Measurements from ENCODE around the gene PBRM1.

The PBRM1 gene

DNA sequence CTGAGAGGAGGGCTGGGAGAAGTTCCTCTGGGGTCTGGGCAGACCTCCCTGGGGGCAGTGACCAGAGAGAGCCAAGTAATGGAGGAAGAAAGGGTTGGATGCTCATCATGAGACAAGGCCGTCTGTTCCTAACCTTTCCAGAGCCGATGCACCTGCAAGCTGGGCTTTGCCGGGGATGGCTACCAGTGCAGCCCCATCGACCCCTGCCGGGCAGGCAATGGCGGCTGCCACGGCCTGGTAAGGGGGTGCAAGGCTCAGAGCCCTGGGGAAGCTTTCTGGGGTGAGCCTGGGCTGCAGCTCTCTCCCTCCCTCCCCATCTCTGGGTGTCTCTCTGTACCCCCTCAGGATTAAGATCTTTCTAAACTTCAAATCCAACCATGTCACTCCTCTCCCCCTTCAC lies 174.2 kb downstream of the PBRM1 start:
- DNase-seq (ENCODE audit: low read depth) = no peak

DNA sequence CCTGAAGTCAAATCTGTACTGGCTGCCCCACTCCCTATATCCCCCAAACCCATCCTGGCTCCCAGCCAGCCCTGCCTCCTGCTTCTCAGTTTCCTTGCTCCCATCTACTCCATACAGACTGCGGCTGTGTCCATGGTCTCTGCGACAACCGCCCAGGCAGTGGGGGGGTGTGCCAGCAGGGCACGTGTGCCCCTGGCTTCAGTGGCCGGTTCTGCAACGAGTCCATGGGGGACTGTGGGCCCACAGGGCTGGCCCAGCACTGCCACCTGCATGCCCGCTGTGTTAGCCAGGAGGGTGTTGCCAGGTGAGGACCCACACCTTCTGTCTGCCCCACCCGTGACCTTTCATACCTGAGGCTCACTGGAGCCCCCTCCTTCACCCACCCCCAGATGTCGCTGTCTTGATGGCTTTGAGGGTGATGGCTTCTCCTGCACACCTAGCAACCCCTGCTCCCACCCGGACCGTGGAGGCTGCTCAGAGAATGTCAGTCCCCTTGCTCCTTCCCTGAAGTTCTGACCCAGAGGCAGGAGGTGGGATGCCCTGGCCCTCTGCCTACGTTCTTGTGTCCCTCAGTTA lies 175.9 kb downstream of the PBRM1 start:
- DNase-seq (ENCODE audit: low read depth) = no peak

DNA sequence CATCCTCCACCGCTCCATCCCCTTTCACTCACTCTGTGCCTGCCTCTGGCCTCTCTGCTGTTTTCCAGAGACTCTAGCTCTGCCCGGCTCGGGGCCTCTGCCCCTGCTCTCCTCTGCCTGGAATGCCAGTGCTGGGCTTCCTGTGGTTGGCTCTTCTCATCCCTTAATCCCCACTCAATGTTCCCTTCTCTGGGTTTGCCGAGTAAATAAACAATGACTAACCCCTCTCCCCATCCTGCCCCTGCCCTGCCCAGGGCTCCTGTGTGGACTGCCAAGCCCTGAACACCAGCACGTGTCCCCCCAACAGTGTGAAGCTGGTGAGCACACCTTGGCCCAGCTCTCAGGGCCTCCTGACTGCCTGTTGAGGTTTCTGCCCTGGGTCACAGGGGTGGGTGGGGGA lies 178.4 kb downstream of the PBRM1 start:
- DNase-seq (ENCODE audit: low read depth) = no peak

DNA sequence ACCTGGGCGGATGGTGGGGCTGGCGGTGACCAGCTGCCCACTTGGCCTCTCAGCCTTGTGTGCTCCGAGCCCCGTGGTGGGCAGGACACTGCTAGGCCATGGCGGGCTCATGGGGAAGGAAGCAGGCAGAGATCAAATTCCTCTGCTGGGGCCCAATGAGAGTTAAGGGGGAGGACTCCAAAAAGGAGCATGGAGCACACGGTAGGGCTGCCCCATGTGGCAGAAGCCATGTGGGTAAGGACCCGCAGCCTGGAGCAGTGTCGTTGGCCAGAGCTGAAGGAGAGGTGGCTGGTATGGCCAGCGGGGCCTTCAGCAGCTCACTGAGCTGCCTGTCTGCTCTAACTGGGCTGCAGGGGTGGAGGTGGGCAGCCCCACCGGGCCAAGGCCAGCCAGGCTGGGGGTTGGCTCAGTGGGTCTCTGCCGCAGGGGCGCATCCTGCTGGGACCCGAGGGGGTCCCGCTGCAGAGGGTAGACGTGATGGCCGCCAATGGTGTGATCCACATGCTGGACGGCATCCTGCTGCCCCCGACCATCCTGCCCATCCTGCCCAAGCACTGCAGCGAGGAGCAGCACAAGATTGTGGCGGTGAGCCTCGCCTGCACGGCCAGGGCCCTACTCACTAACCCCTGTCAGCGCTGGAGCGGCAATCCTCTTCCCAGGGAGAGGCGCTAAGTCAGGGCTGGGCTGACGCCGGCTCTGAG lies 179.3 kb downstream of the PBRM1 start:
- DNase-seq (ENCODE audit: low read depth) = no peak

DNA sequence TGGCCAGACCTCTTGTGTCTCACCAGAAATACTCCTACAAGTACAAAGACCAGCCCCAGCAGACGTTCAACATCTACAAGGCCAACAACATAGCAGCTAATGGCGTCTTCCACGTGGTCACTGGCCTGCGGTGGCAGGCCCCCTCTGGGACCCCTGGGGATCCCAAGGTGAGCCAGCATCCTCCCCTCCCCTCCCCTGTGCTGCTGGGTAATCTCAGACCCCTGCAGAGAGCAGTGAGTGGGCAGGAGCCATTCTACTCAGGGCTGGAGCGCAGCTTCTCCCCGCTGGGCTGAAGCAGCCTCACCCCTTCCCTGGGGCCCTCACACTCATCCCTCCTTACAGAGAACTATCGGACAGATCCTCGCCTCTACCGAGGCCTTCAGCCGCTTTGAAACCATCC lies 180.7 kb downstream of the PBRM1 start:
- DNase-seq (ENCODE audit: low read depth) = no peak

DNA sequence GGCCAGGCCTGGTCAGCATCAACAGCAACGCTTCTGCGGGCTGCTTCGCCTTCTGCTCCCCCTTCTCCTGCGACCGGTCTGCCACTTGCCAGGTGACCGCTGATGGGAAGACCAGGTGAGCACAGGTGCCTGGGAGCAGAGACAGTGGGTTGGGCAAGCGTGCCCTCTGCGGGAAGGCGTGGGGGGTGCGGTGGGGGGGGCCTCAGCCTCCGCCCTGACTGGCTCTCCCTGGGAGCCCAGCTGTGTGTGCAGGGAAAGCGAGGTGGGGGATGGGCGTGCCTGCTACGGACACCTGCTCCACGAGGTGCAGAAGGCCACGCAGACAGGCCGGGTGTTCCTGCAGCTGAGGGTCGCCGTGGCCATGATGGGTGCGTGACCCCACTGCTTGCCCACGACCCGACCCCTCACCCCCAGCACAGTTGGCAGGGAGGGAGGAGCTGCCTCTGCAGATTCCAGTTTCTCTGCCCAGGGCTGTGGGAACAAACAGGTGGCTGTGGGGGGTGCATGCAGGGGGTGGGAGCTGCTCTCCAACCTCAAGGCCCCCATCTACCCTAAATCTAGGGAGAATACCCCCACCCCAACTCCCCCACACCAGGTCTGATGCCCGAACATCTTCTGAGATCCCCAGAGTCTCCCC lies 181.8 kb downstream of the PBRM1 start:
- no peak for DNase-seq (ENCODE audit: low read depth)

DNA sequence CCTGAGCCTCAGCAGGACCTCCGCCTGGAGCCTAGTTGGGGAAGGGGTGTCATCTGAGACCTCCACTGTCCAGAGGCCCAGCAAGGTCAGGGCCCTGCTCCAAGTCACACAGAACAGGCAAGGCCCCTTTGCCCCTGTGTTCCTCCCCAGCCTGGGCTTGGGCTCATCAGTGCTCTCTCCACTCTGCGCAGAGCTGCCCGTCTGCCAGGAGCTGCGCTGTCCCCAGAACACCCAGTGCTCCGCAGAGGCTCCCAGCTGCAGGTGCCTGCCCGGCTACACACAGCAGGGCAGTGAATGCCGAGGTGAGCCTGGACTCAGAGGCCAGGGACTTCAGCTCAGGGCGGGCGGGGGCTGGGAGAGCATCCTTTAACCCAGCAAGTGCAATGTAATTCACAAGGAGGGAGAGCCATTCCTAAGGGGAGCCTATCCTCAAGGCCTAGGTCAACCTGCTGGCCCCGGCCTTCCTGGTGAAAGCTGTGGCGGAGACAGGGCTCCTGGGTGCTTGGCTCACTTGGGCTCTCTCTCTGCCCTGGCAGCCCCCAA lies 182.8 kb downstream of the PBRM1 start:
- DNase-seq (ENCODE audit: low read depth) = no peak

DNA sequence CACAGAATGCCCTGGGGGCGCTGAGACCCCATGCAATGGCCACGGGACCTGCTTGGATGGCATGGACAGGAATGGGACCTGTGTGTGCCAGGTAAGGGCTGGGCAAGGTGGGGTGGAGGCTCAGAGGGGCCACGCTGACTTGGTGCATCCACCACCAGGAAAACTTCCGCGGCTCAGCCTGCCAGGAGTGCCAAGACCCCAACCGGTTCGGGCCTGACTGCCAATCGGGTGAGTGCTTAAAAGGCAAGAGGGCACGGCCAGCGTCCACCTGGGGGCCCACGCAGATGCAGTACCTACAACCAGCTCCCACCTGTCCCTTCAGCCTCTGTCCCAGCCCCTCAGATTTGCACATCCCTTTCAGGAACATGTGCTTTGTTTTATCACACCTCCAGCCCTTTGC lies 183.7 kb downstream of the PBRM1 start:
- DNase-seq (ENCODE audit: low read depth) = no peak

DNA sequence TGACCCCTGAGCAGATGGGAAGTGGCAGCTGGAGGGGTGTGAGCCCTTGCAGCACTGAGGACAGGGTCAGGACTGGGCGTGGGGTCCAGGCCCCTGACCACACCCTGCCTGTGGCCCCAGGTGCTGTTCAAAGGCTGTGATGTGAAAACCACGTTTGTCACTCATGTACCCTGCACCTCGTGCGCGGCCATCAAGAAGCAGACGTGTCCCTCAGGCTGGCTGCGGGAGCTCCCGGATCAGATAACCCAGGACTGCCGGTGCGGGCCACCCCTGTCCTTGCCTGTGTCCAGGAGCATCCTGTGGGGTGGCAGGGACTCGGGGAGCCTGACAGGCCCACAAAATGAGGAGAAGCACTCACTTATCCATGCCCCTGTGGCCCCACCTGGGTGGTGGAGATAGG lies 184.7 kb downstream of the PBRM1 start:
- no peak for DNase-seq (ENCODE audit: low read depth)

DNA sequence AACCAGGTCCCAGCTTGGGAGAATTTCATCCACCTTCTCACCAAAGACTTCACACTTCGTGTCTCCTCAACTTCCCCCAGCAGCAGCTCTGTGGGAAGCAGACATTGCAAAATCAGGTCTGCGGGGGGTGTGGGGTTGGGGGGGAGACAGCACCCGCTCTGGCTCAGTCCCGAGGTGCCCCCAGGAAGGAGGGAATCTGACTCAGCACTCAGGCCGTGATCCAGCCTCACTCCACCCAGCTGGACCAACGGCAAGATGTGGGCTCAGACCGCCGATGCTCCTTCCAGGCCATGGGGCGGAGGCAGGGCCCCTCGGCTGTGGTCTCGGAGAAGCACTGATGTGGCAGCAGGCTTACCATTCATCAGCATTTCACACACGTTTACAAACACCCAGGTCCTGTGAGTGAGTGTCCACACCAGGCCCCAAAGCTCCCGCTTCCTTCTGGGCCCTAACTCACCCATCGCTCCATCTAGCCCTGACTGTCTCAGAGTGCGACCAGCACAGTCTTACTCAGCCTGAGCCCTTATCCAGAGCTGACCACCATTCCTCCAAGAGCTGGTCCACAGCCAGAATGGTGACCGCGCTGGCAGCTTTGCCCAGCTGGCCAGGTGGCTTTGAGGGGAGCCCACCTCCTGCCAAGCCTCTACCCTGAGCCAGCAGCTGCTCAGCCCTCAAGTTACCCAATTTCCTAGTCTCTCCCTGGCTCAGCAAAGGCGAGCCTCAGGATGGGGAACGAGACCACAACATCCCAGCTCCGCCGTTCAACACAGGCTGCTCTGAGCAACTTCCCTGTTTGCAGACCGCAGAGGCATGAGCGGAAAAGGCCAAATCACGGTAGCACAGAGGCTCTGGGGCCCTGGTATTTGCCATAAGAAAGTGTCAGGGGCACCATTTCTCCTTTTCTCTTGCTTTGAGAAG lies 187.3 kb downstream of the PBRM1 start:
- no peak for DNase-seq (ENCODE audit: low read depth)

DNA sequence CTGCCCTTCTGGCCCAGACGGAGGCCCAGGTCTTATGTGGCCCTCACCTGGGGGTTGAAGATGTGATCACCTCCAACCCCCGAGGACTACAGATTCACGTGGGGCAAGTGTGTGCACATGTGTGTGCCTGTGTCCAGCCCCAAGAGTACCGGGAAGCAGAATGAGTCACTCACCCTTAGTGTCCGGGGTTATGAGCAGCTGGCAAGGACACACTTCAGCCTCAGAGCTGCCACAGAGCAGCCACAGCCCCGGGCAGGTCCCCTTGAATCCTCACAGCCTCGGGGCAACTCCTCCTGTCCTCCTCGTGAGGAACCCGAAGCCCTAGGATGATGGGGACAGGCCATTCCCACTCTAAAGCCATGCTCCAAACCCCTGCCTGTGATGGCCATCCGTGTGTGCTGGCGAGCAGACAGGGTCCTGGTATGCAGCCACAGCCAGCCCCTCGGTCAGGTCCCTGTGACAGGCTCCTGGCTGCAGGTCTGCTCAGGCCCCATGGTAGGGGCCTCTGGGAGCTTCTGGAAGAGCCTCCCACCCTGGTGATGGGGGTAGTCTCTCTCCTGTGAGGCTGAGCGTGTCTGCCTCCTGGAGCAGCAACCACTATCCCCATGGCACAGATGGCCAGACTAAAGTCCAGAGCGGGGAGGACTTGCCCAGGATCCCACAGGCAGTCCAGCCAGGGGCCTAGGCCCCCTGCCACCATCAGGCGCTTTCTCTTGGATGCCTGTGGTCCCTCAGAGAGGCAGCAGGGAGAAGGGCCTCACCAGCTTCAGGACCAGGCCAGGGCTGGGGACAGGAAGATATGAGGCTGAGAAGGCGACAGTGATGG lies 189.7 kb downstream of the PBRM1 start:
- no peak for DNase-seq (ENCODE audit: low read depth)
